MV-4-11 (cell line): ENCODE results near the gene PRPF38A.
A peak's percentile ranks its signal among the peaks of the same experiment; 100 is the strongest.

Experiments
- DNase-seq: peaks from one replicate; lab custom pipeline; 2025; lab: John Stamatoyannopoulos, UW

The PRPF38A gene

DNA sequence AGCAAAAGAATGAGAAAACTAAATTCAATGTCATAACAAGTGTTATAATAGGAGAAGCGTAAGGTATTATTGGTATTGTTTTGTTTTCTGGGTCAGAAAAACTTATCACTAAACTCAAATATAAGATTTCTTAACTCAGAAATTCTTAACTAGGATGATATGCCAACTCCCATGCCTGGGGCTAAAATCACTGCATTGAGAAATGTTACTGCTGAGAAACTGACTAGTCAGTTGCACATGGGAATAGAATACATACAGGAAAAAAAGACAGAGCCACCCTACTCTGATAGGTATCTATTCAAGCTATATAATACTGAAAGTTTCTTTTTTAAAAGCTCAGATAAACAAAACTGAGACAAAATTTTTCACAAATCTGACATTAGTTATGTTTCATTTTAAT lies 56.3 kb downstream of the PRPF38A start:
- no peak for DNase-seq

DNA sequence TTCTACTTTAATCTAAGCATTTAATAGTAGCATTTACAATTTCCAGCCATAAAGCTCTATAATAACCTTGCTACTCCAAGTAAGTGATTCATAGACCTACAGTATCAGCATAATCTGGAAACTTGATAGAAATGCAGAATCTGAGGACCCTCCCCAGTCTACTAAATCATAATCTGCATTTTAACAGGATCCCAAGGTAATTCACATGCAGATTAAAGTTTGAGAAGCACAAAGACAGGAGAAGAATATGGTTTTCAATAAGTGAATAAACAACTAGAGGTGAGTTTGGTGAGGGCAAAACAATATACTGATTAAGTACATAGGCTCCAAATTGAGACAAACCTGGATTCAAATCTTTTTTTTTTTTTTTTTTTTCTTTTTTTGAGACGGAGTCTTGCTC lies 57.4 kb downstream of the PRPF38A start:
- DNase-seq, result no peak

DNA sequence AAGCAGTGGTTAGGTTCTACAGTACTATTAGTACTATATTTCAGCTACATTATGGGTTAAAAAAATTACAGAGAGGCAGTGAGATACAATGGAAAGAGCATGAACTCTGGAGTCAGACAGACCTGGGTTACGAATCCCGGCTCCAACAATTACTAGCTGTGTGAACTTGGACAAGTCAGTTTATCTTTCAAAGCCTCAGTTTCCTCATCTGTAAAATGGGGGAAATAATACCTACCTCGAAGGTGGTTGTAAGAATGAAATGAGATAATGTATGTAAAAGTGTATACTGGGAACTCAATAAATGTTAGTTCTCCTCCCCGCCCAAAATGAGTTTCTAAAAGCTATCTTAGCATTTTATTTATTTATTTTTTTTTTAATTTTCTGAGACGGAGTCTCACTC lies 59.5 kb downstream of the PRPF38A start:
- DNase-seq, result no peak

DNA sequence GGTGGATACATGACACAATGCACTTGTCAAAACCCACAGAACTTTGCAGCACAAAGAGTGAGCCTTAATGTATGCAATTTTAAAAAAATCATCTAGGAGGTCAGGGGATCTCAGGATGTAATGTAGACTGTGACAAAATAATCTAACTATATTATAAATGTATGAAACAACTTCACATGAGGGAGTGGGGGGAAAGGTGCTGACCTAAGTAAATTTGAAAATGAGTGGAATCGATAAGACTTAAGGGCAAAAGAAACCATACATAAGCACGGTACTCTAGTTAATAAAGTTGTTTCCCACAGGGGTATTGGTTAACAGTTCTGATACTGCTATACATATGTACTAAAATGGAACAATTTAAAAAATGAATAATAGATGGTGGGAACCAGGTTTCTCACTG lies 64.7 kb downstream of the PRPF38A start:
- peak; percentile 6 for DNase-seq
